WTC11 (cell line): ENCODE measurements around the gene PARVG.

ENCODE experiments used
- AFF4 ChIP-seq: sonication (generic); formaldehyde crosslinking; IDR thresholded peaks from 2 replicates; pipeline ENCODE4 v1.8.1; 2023; ENCODE audit warnings: mild to moderate bottlenecking, missing genetic modification reagents, borderline replicate concordance
- ATF3 ChIP-seq: sonication (generic); formaldehyde crosslinking; conservative IDR thresholded peaks from 2 replicates; pipeline ENCODE4 v1.8.1; 2022; ENCODE audit warnings: mild to moderate bottlenecking, missing genetic modification reagents
- CREB1 ChIP-seq: sonication (generic); formaldehyde crosslinking; IDR thresholded peaks from 2 replicates; pipeline ENCODE4 v1.8.0; 2023; ENCODE audit warnings: mild to moderate bottlenecking, missing genetic modification reagents
- CTCF ChIP-seq: fragments of 200-600 bp; IDR thresholded peaks from 2 replicates; pipeline ENCODE4 v1.8.0; 2022; ENCODE audit warnings: antibody characterized with exemption
- E2F1 ChIP-seq: sonication (generic); formaldehyde crosslinking; IDR thresholded peaks from 2 replicates; pipeline ENCODE4 v1.8.0; 2022; ENCODE audit warnings: mild to moderate bottlenecking, missing genetic modification reagents
- FOXJ3 ChIP-seq: sonication (generic); formaldehyde crosslinking; IDR thresholded peaks from 2 replicates; pipeline ENCODE4 v1.9.0; 2021; ENCODE audit warnings: missing genetic modification reagents, mild to moderate bottlenecking, borderline replicate concordance
- HMGA2 ChIP-seq: fragments of 250-450 bp; sonication (Bioruptor Pico); IDR thresholded peaks from 2 replicates; pipeline ENCODE4 v1.4.0; 2021; ENCODE audit warnings: mild to moderate bottlenecking, moderate library complexity
- IRF2 ChIP-seq: sonication (generic); formaldehyde crosslinking; IDR thresholded peaks from 2 replicates; pipeline ENCODE4 v1.8.0; 2022; ENCODE audit warnings: low read depth, missing genetic modification reagents, borderline replicate concordance
- KAT7 ChIP-seq: sonication (generic); formaldehyde crosslinking; IDR thresholded peaks from 2 replicates; pipeline ENCODE4 v1.8.1; 2023; ENCODE audit warnings: missing genetic modification reagents, mild to moderate bottlenecking, borderline replicate concordance
- MXD4 ChIP-seq: fragments of 250-450 bp; sonication (Bioruptor Pico); IDR thresholded peaks from 2 replicates; pipeline ENCODE4 v1.8.0; 2021; ENCODE audit warnings: mild to moderate bottlenecking, moderate library complexity, borderline replicate concordance
- NR3C1 ChIP-seq: sonication (generic); formaldehyde crosslinking; conservative IDR thresholded peaks from 2 replicates; pipeline ENCODE4 v1.8.1; 2023; ENCODE audit warnings: low read depth, mild to moderate bottlenecking, missing genetic modification reagents
- ZNF532 ChIP-seq: fragments of 250-450 bp; sonication (Bioruptor Pico); IDR thresholded peaks from 2 replicates; pipeline ENCODE4 v1.9.0; 2021; ENCODE audit warnings: mild to moderate bottlenecking, borderline replicate concordance

GRCh38 chr22:44209343-44209742 is 28.6 kb downstream of the PARVG start:
- TF ChIP-seq CTCF (no peak), IRF2 (CRISPR knock-in tag) (no peak), CREB1 (CRISPR knock-in tag) (no peak), FOXJ3 (CRISPR knock-in tag) (no peak), NR3C1 (no peak), HMGA2 (CRISPR knock-in tag) (no peak), E2F1 (CRISPR knock-in tag) (no peak), MXD4 (CRISPR knock-in tag) (no peak), ZNF532 (CRISPR knock-in tag) (no peak), AFF4 (no peak), KAT7 (CRISPR knock-in tag) (no peak), ATF3 (CRISPR knock-in tag) (no peak)
